HepG2 (cell line): ENCODE results near the gene PLB1. TPM values are rescaled to one million over a fixed set of nuclear protein-coding genes. Genes with fewer than 3 reads are reported as not detected.
A peak's percentile ranks its signal among the peaks of the same experiment; 100 is the strongest.

Experiments
- E2F5 ChIP-seq: sonication (generic); formaldehyde crosslinking; conservative IDR thresholded peaks from 2 replicates; pipeline ENCODE4 v1.4.0; 2020; ENCODE audit warnings: missing genetic modification reagents
- HCFC1 ChIP-seq: fragments of 150-350 bp; IDR thresholded peaks from 2 replicates; pipeline ENCODE4 v1.6.1; 2014; ENCODE audit warnings: low read depth, low read length
- IRF9 ChIP-seq: sonication (generic); formaldehyde crosslinking; IDR thresholded peaks from 2 replicates; pipeline ENCODE4 v1.8.0; 2022; ENCODE audit warnings: missing genetic modification reagents, mild to moderate bottlenecking, borderline replicate concordance
- KLF11 ChIP-seq: IDR thresholded peaks from 2 replicates; pipeline ENCODE4 v1.6.1; 2016; ENCODE audit warnings: missing compliant biosample characterization
- KLF16 ChIP-seq, 2 experiments: sonication (generic) in 1 of 2; formaldehyde crosslinking in 1 of 2; IDR thresholded peaks; 2 replicates each; pipeline versions ENCODE4 v1.6.1 to v1.8.0; 2016 to 2023; ENCODE audit warnings: missing genetic modification reagents in 2 of 2, missing compliant biosample characterization in 1 of 2
- MAZ ChIP-seq, 2 experiments: sonication (generic) in 1 of 2; formaldehyde crosslinking in 1 of 2; IDR thresholded peaks; 2 replicates each; pipeline versions ENCODE4 v1.5.0 to v1.6.1; 2012 to 2020; ENCODE audit warnings: low read depth in 2 of 2, mild to moderate bottlenecking in 2 of 2, borderline replicate concordance in 1 of 2, improper control_type of control experiment in 1 of 2, low read length in 1 of 2, missing genetic modification reagents in 1 of 2, moderate library complexity in 1 of 2
- NAIF1 ChIP-seq: sonication (generic); formaldehyde crosslinking; IDR thresholded peaks from 2 replicates; pipeline ENCODE4 v1.5.0; 2020; ENCODE audit warnings: mild to moderate bottlenecking, missing genetic modification reagents, borderline replicate concordance
- NFIB ChIP-seq: sonication (generic); formaldehyde crosslinking; IDR thresholded peaks from 2 replicates; pipeline ENCODE4 v1.9.0; 2021; ENCODE audit warnings: missing genetic modification reagents, mild to moderate bottlenecking, borderline replicate concordance
- RARA ChIP-seq: IDR thresholded peaks from 2 replicates; pipeline ENCODE4 v1.6.1; 2016; ENCODE audit warnings: missing genetic modification reagents, missing compliant biosample characterization
- RELA ChIP-seq: sonication (generic); formaldehyde crosslinking; IDR thresholded peaks from 2 replicates; pipeline ENCODE4 v1.4.0; 2020; ENCODE audit warnings: missing genetic modification reagents
- RFX5 ChIP-seq: IDR thresholded peaks from 2 replicates; pipeline ENCODE4 v1.6.1; 2011; ENCODE audit warnings: low read depth, low read length, improper control_type of control experiment
- SOX5 ChIP-seq: IDR thresholded peaks from 2 replicates; pipeline ENCODE4 v1.6.1; 2016; ENCODE audit warnings: borderline replicate concordance
- TAF1 ChIP-seq: sonication (generic); formaldehyde crosslinking; IDR thresholded peaks from 2 replicates; pipeline ENCODE4 v1.4.0; 2020; ENCODE audit warnings: missing genetic modification reagents
- TCF7L2 ChIP-seq: IDR thresholded peaks from 2 replicates; pipeline ENCODE4 v1.6.1; 2011; ENCODE audit warnings: mild to moderate bottlenecking, low read depth, low read length, moderate library complexity
- THYN1 ChIP-seq: sonication (generic); formaldehyde crosslinking; IDR thresholded peaks from 2 replicates; pipeline ENCODE4 v1.8.1; 2023; ENCODE audit warnings: low read depth, mild to moderate bottlenecking, moderate library complexity, missing genetic modification reagents, borderline replicate concordance
- ZBTB42 ChIP-seq: sonication (generic); formaldehyde crosslinking; IDR thresholded peaks from 2 replicates; pipeline ENCODE4 v1.5.0; 2020; ENCODE audit warnings: mild to moderate bottlenecking, missing genetic modification reagents
- ZFP36L2 ChIP-seq: sonication (generic); formaldehyde crosslinking; IDR thresholded peaks from 2 replicates; pipeline ENCODE4 v1.4.0; 2020; ENCODE audit warnings: missing genetic modification reagents
- ZNF546 ChIP-seq: sonication (generic); formaldehyde crosslinking; conservative IDR thresholded peaks from 2 replicates; pipeline ENCODE4 v1.8.1; 2023; ENCODE audit warnings: mild to moderate bottlenecking, missing genetic modification reagents
- ZNF557 ChIP-seq: sonication (generic); formaldehyde crosslinking; IDR thresholded peaks from 2 replicates; pipeline ENCODE4 v1.4.0; 2020; ENCODE audit warnings: missing genetic modification reagents
- ZNF850 ChIP-seq: sonication (generic); formaldehyde crosslinking; conservative IDR thresholded peaks from 2 replicates; pipeline ENCODE4 v1.9.0; 2021; ENCODE audit warnings: mild to moderate bottlenecking, missing genetic modification reagents
- polyA plus RNA-seq, 8 experiments: library from polyadenylated mRNA; depleted of rRNA in 3 of 8; stranded (reverse) in 7 of 8; unstranded in 1 of 8; fragments of >200 nt; fragmentation: Illumina TruSeq in 4 of 8; extraction: Trizol in 4 of 8; gene quantifications; 2 replicates each; pipeline versions ENCODE4 v1.2.1 to v1.2.3, GENCODE V29; 2011 to 2016; ENCODE audit warnings: low read depth in 4 of 8, missing spikeins in 1 of 8, mixed read lengths in 1 of 8; ENCODE audit not compliant: insufficient read depth in 1 of 8
- total RNA-seq, 5 experiments: library from RNA; depleted of rRNA; stranded (reverse); fragments of >200 nt; fragmentation: Illumina TruSeq; extraction: Trizol; gene quantifications; 2 replicates each; pipeline ENCODE4 v1.2.3, GENCODE V29; 2016; ENCODE audit warnings: low read depth in 1 of 5
- TF ChIP-seq, protein P1 (sequence below): sonication (generic); formaldehyde crosslinking; IDR thresholded peaks from 2 replicates; pipeline ENCODE4 v1.8.0; 2022; ENCODE audit warnings: missing genetic modification reagents, mild to moderate bottlenecking, moderate library complexity, borderline replicate concordance
- TF ChIP-seq, protein P2 (sequence below): sonication (generic); formaldehyde crosslinking; IDR thresholded peaks from 2 replicates; pipeline ENCODE4 v1.8.0; 2022; ENCODE audit warnings: mild to moderate bottlenecking, missing genetic modification reagents; ENCODE audit not compliant: insufficient replicate concordance
- TF ChIP-seq, protein P3 (sequence below): sonication (generic); formaldehyde crosslinking; IDR thresholded peaks from 2 replicates; pipeline ENCODE4 v1.8.1; 2023; ENCODE audit warnings: missing genetic modification reagents, mild to moderate bottlenecking, borderline replicate concordance

The PLB1 gene
- total and polyA plus RNA-seq, 2 of the 13 experiments (the other 11 are each of a cell fraction or from before 2014, with no cell fraction given) = 0.20 to 1.8 TPM

DNA sequence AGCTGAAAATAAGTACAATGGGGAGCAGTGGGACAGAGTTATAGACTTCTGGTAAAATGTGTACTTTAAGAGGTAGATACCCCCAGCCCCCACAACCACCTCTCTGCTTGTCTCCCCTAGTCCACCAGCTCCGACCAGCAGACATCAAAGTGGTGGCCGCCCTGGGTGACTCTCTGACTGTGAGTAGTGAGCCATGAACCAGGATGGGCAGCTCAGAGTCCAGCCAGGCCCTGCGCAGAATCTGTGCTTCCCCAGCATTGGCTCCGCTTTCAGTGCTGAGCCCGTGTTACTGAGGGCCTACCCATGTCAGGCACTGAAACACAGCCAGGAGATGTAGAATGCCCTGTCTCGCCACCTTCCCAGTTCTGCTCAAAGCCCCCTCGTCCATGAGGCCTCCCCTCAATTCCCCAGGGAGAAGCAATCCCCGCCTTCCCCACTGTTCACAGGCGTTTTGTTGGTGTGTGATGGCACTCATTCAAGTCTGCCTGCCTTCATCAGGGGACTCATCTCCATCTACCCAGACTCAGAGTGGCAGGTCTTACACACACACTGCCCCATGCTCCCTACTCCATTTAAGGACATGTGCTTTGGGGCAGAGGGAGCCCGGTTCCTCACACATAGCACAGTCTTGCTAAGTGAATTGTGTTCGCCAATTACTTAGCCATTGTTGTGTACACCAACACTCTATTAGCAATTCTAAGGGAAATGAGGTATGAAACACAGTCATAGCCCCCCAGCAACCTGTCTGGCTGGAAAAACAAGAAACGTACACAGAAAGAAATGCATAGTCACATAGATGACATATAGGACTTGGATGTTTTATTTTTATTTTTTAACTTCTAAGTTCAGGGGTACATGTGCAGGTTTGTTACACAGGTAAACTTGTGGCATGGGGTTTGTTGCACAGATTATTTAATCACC, 122.6 kb downstream of the PLB1 start (continued):
- 0 out of 2 replicates have a peak, but pooled peaks have one; percentile 16 for TF ChIP-seq IRF9 (CRISPR knock-in tag)
- TF ChIP-seq, protein P1, sequence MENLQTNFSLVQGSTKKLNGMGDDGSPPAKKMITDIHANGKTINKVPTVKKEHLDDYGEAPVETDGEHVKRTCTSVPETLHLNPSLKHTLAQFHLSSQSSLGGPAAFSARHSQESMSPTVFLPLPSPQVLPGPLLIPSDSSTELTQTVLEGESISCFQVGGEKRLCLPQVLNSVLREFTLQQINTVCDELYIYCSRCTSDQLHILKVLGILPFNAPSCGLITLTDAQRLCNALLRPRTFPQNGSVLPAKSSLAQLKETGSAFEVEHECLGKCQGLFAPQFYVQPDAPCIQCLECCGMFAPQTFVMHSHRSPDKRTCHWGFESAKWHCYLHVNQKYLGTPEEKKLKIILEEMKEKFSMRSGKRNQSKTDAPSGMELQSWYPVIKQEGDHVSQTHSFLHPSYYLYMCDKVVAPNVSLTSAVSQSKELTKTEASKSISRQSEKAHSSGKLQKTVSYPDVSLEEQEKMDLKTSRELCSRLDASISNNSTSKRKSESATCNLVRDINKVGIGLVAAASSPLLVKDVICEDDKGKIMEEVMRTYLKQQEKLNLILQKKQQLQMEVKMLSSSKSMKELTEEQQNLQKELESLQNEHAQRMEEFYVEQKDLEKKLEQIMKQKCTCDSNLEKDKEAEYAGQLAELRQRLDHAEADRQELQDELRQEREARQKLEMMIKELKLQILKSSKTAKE (CRISPR knock-in tag) = no peak
- TF ChIP-seq, protein P2, sequence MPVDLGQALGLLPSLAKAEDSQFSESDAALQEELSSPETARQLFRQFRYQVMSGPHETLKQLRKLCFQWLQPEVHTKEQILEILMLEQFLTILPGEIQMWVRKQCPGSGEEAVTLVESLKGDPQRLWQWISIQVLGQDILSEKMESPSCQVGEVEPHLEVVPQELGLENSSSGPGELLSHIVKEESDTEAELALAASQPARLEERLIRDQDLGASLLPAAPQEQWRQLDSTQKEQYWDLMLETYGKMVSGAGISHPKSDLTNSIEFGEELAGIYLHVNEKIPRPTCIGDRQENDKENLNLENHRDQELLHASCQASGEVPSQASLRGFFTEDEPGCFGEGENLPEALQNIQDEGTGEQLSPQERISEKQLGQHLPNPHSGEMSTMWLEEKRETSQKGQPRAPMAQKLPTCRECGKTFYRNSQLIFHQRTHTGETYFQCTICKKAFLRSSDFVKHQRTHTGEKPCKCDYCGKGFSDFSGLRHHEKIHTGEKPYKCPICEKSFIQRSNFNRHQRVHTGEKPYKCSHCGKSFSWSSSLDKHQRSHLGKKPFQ (CRISPR knock-in tag) = no peak
- no peak for TF ChIP-seq TCF7L2
- TF ChIP-seq SOX5 (CRISPR knock-in tag) = peak; percentile 33; the same call in 1 of the 2 replicates
- TF ChIP-seq, protein P3, sequence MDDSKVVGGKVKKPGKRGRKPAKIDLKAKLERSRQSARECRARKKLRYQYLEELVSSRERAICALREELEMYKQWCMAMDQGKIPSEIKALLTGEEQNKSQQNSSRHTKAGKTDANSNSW = no peak
- no peak for TF ChIP-seq RELA (CRISPR knock-in tag)
- no peak for TF ChIP-seq ZNF850 (CRISPR knock-in tag)
- TF ChIP-seq RARA = no peak; the same call in 1 of the 2 replicates
- no peak for TF ChIP-seq HCFC1
- TF ChIP-seq THYN1 = no peak
- TF ChIP-seq RFX5 = no peak
- no peak for TF ChIP-seq KLF16 (CRISPR knock-in tag; IDR thresholded peaks at IDR 0.05)
- no peak for TF ChIP-seq MAZ (IDR thresholded peaks at IDR 0.05; ENCODE audit: borderline replicate concordance, low read depth, low read length)
- no peak for TF ChIP-seq MAZ (CRISPR knock-in tag; IDR thresholded peaks at IDR 0.05; ENCODE audit: low read depth)
- no peak for TF ChIP-seq KLF11 (CRISPR knock-in tag)
- no peak for TF ChIP-seq ZNF546 (CRISPR knock-in tag)
- no peak for TF ChIP-seq TAF1 (CRISPR knock-in tag)
- no peak for TF ChIP-seq NAIF1 (CRISPR knock-in tag)
- TF ChIP-seq ZNF557 = peak; percentile 47; the same call in 1 of the 2 replicates
- TF ChIP-seq ZBTB42 = no peak
- no peak for TF ChIP-seq NFIB
- no peak for TF ChIP-seq ZFP36L2 (CRISPR knock-in tag)
- TF ChIP-seq E2F5 = no peak
